NK-92 (cell line): ENCODE measurements around the gene ADAMTS17.
"Not testable (repeated sequence)": the region's sequence is repeated elsewhere in the genome, so short reads cannot be mapped to it uniquely, and the experiment has no call there.

Experiments used
- DNase-seq: peaks from one replicate; lab custom pipeline; 2025; ENCODE audit not compliant: unreplicated experiment; lab: John Stamatoyannopoulos, UW

The ADAMTS17 gene

GRCh38 chr15:99983171-99983885 is 358.4 kb downstream of the ADAMTS17 start:
- DNase-seq = no peak

DNA sequence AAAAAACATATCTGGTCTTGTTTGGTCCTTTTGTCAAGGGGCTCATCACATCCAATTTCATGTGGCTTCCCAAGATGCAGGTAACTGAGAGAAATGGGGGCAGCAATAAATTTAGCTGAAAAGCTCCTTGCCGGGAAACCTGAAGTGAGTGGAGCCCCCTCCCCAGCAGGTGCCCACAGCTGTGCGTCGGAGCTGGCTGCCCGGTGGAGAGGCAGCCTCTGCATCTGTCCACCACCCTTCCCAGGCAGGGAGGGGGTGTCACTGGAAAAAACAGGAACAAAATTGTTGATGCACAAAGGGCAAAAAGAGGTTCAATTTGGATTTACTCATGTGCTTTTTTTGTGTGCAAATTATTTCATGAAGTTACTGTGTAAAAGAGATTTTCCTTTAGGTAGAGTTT is 359.1 kb downstream of the ADAMTS17 start:
- no peak for DNase-seq

- DNase-seq = no peak
These were observed 359.7 kb downstream of the ADAMTS17 start for GRCh38 chr15:99981839-99982658.

DNA sequence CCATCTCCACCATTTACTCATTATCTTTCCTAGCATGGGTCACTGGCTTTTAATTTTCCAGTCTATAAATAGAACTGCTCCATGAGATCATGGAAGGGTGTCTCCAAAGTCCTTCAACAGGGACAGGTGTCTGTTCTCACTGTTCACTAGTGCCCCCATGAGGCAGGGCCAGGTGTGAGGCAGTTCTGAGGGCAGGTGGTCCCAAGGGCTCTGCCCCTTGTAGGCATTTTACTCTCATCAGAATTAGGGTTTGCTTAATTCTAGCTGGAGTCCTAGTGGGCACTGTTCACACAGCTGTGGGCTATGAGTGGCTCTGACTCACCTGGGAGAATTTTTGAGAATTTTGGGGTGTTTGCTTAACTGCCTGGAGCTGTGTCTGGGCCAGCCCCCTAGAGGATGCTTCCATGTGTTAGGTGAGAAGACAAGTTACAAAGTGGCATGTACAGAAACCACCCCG is 360.6 kb downstream of the ADAMTS17 start:
- DNase-seq = no peak

DNA sequence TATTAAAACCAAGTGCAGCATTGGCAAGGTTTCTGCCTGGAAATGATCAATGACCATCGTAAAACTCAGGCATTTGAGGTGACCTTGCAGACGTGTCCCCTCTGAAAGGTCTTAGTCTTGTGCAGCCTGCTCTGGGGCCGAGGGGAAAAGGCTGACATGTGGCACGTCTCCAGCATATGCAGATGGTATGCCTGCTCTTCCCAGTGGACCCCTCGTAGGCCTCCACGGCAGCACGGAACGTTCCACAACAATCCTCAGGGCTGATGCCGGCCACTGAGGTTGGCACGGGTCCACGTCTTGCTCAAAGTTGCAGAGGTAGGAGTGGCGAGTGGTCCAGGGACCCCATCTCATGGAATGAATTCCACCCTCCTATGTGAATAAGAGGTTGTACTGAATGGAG is 361.0 kb downstream of the ADAMTS17 start:
- DNase-seq = no peak

- not testable (repeated sequence) for DNase-seq
These were observed 361.9 kb downstream of the ADAMTS17 start for GRCh38 chr15:99979886-99980285.

DNA sequence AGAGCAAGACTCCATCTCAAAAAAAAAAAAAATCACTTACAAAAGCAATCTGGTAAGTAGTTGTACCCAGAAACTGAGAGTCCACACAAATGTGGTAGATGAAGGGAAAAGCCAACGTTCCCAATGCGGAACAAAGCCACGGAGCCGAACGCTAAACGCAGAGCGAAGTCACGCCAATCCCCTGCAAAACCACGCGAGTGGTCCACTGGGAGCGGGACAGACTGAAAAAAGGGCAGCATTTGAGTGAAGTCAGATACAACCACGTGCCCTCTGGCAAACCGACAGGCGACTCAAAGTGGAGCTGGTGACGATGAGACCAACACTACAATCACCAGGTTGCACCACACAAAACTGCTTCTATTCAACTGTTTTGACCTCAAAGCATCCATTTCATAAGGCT is 362.4 kb downstream of the ADAMTS17 start:
- no peak for DNase-seq

GRCh38 chr15:99978426-99978825 is 363.3 kb downstream of the ADAMTS17 start:
- DNase-seq = no peak

DNA sequence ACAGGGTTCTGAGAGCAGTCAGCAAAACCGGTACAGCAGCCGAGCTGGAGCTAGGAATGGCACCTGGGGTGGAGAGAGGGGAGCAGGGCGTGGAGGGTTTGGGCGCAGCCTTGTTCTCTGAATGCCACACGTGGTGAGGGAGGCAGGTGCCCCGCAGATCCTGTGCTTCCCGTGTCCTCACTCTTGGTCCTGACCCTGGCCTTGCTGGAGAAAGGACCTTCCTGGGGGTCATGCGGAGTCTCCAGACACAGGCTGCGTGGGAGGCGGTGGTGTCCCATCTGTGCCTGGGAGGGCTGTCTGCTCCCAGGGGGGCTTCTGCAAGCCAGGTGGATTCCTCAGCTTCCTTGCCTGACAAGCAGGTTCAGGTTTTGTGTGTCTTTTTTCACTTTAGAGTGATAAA is 363.8 kb downstream of the ADAMTS17 start:
- no peak for DNase-seq

DNA sequence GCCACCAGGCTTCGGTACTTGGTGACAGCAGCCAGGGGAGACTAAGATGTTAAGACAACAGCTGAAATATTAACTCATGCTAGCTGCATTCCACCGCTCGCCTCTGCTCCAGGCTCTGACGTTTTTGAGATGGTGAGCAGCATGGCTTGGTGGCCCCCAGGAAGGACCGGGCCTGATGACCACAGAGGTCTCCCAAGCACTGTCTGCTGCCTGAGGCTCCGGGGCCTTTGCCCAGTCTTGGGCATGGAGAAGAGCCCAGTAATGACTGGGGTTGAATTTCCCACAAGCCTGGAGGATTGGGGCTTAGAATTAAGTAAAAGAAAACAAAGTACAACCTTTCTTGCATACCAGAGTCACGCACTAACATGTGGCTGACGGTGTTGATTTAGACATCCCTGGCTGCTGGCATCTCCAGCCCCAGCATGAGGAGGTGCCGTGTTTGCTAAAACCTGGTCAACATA is 364.9 kb downstream of the ADAMTS17 start:
- DNase-seq = no peak

- DNase-seq = no peak
These were observed 365.8 kb downstream of the ADAMTS17 start for GRCh38 chr15:99976000-99976399.

DNA sequence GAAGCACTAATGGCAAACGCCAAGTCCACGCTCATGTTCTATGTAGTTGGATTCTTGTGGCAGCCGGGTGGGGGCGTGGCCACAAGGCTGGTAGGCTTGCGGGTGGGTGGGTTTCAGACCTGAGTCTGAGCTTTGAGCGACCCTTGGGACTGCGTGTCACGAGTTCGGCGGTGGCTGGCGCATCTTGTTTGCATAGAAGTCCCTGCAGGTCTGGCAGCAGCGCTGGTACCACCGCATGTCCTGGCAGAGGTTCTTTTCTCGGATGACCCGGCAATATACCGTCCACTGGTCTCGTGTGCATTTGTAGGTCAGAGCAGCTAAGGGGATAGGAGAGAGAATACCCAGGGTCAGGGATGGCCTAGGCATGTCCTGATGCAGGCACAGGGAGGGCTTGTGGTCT is 367.5 kb downstream of the ADAMTS17 start:
- DNase-seq = no peak

DNA sequence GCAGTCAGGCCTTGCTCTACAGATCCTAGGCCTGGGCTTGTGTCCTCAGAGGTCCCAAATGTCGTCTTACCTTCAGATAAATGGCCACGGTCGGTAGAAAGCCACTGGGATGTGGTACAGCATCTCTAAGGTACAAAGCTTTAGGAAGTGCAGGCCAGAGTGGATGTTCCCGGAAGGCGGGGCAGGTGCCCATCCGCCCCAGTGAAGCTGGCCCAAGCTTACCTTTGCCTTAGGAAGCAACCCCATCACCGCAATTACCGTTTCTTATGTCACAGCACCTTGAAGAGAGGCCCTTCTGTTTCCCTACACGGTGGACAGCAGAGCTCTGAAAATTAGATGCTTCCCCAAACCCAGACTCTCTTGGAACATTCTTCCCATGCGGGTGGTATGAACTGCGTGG is 368.4 kb downstream of the ADAMTS17 start:
- no peak for DNase-seq

GRCh38 chr15:99970891-99971430 is 370.8 kb downstream of the ADAMTS17 start:
- no peak for DNase-seq

- DNase-seq = no peak
These were observed 372.4 kb downstream of the ADAMTS17 start for GRCh38 chr15:99969261-99969920.

- no peak for DNase-seq
These were observed 373.9 kb downstream of the ADAMTS17 start for GRCh38 chr15:99967841-99968371.

GRCh38 chr15:99966815-99967214 is 375.0 kb downstream of the ADAMTS17 start:
- DNase-seq = no peak

DNA sequence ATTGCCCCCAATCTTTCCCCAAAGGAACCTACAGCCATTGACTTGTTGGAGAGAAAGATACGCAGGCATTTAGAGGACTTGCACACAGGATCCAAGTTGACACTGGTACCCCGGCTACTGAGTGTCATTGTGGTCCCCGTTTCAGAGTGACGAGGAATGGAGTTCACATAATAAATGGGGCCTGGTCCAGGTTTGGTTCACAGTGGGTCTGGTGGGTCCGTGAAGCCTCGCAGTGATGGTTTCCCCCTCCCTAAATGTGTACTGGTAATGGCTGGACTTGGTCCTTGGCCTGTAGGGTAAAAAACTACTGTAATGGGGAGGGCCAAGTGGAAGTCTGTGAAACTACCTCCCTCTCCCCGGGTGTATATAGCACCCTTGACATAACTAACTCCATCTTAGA is 376.4 kb downstream of the ADAMTS17 start:
- DNase-seq = no peak

DNA sequence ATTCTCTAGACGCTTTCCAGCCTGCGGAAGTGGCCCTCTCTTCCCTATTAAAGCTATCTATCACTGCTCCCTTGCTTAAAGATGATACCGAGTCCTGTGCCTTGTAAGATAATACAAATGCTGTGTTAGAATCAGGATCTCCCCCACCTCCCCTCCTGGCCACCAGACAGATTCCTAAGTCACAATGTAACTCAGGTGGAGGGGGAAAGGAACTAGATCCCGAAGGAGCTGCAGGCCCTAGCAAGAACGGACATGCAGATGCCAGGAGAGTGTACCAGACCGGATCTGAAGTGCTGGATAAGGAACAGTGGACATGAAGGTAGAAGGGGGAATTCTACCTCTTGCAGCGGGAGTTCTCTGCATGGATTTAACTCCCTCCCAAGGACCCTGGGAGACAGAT is 377.8 kb downstream of the ADAMTS17 start:
- DNase-seq = no peak

DNA sequence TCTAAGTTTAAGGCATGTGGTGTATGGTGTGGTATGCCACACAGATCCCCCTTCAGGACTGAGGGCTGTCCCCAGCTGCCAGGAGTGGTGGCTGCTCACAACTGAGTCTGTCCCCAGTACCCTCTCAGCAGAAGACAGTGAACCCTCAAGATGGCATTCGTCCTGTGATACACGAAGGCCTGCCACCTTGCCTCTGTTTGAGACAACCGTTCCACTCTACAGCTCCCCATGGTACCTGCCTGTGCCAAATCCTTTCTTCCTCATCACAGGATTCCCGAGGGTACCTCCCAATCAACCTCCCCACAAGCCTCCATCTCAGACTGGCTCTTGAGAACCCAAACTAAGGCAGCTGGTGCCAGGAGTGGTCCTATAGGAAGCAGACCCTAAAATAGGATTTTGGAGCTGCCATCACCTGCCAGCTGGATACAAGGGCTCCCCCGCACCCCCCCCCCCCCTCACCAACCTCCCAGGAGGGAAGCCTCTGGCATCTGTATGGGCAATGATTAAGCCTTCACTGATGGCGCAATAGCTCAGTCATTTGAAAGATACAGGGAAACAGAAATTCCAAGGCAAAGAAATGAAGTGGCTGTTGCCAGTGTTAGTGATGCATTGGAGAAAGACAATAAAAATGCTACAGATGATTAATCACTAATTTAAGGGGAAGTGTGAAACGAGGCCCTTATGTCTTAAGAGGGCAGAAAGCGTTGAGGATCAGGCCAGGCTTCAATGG is 378.5 kb downstream of the ADAMTS17 start:
- no peak for DNase-seq
